Right cardiac atrium (tissue), 5 donors: ENCODE data around the gene GFM1. TPM values are rescaled to one million over a fixed set of nuclear protein-coding genes. Genes with fewer than 3 reads are reported as not detected.

Source experiments
- ATAC-seq, 2 donors: fragments of 200-7000 bp; cut with Tn5 transposase; one replicate each; pipeline versions ENCODE4 v1.8.0 to v1.9.1; 2020; ENCODE audit warnings: moderate library complexity in 2 of 2, mild to moderate bottlenecking in 1 of 2
- DNase-seq, 3 donors: peaks; one replicate each; pipeline ENCODE4 v3.0.0-alpha.2; 2020
- H3K27ac ChIP-seq: one replicate; pipeline ENCODE4 v1.5.1; 2013; ENCODE audit warnings: mild to moderate bottlenecking, low read length, control low read depth, moderate library complexity
- H3K27me3 ChIP-seq: one replicate; pipeline ENCODE4 v1.6.1; 2013; ENCODE audit not compliant: control insufficient read depth, insufficient read depth
- H3K4me1 ChIP-seq: one replicate; pipeline ENCODE4 v1.6.1; 2013; ENCODE audit warnings: low read length; ENCODE audit not compliant: control insufficient read depth, insufficient read depth
- H3K4me3 ChIP-seq: one replicate; pipeline ENCODE4 v1.5.1; 2013; ENCODE audit warnings: low read length, control low read depth
- H3K9me3 ChIP-seq: one replicate; pipeline ENCODE4 v1.6.1; 2013; ENCODE audit warnings: low read length; ENCODE audit not compliant: control insufficient read depth
- WGBS: extraction: QIAGEN DNeasy Blood & Tissue Kit; methylation state at CpG from one replicate; pipeline ENCODE4 v1.1.7; 2013; 5-methylcytosine and 5-hydroxymethylcytosine counted together
- intact Hi-C, 4 donors: fragments of 100-400 bp; cut with DNase I; formaldehyde crosslinking; loops; one replicate each; pipeline versions ENCODE4 v1.11.0 to v1.14.0; 2022 to 2023
- polyA plus RNA-seq: library from polyadenylated mRNA; stranded (reverse); fragments of 200-250 nt; gene quantifications from one replicate; pipeline ENCODE4 v1.2.3, GENCODE V29; 2013
- total RNA-seq, 4 donors: library from RNA; stranded (reverse); fragmentation: NEBNext Ultra II Directional; extraction: Animal tissue kit (Norgen Biotek cat#: 25700); gene quantifications; one replicate each; pipeline ENCODE4 v1.2.1, GENCODE V29; 2021
- donor health status: healthy with polysubstance abuse.
- donor health status: DM: no; HTN: yes; CAD: no.
- donor health status: DM: no; HTN: no; CAD: no.
- donor health status: DM: no; HTN: yes; CAD: no; lungs with severe emphysema.
- donor health status: DM: yes; HTN: yes; CAD: no.

The GFM1 gene
- total and polyA plus RNA-seq, 5 donors = 25.2 to 51.0 (median 46.2) TPM

GRCh38 chr3:158725348-158726011, 81.2 kb downstream of the GFM1 start:
- DNase-seq (peak; percentile 61 to 73 (median 70)), ATAC-seq (peak; percentile 81 to 85)
- Histone ChIP-seq H3K4me1 (peaks cover 10% of the 10 kb centered on the region), H3K4me3 (no peak overlapping the region), H3K9me3 (no peaks in the 10 kb centered on the region), H3K27ac (peak overlapping the region; percentile 87), H3K27me3 (no peaks in the 10 kb centered on the region)
- WGBS = 25% methylated on average over 9 of the region's 9 CpGs
- intact Hi-C loops = loop anchor here in 3 of 4 donors (2.0 to 5.0 kb wide), 2 partner anchors 65 to 67 kb away; no protein-coding TSS in a partner anchor

- no peak overlapping the region for H3K4me3 ChIP-seq
- ATAC-seq (peak in 1 of 2 donors; percentile 7), DNase-seq (no peak)
- 33% methylated on average over 10 of the region's 10 CpGs for WGBS
- peaks cover 14% of the 10 kb centered on the region for H3K4me1 ChIP-seq
- intact Hi-C loops = loop anchor here in 3 of 4 donors (2.0 to 5.0 kb wide), 2 partner anchors 63 to 65 kb away; no protein-coding TSS in a partner anchor
- H3K27me3 ChIP-seq = no peaks in the 10 kb centered on the region
- H3K9me3 ChIP-seq = no peaks in the 10 kb centered on the region
- peak overlapping the region; percentile 22 for H3K27ac ChIP-seq
Measured at GRCh38 chr3:158727206-158728060, 83.1 kb downstream of the GFM1 start.

GRCh38 chr3:158728061-158728377, 83.7 kb downstream of the GFM1 start:
- no peak overlapping the region for H3K27ac ChIP-seq
- intact Hi-C loops = loop anchor here in 1 of 4 donors (5.0 kb wide), 1 partner anchor 64 kb away; no protein-coding TSS in a partner anchor
- H3K27me3 ChIP-seq = no peaks in the 10 kb centered on the region
- no peak overlapping the region for H3K4me3 ChIP-seq
- peaks cover 12% of the 10 kb centered on the region for H3K4me1 ChIP-seq
- no peaks in the 10 kb centered on the region for H3K9me3 ChIP-seq
- WGBS = 49% methylated on average over 4 of the region's 4 CpGs
- ATAC-seq = no peak
- no peak for DNase-seq

- ATAC-seq (no peak), DNase-seq (no peak)
- peaks cover 11% of the 10 kb centered on the region for H3K4me1 ChIP-seq
- no peak overlapping the region for H3K4me3 ChIP-seq
- H3K9me3 ChIP-seq = no peaks in the 10 kb centered on the region
- no peak overlapping the region for H3K27ac ChIP-seq
- no peaks in the 10 kb centered on the region for H3K27me3 ChIP-seq
- intact Hi-C loops = loop anchor here in 1 of 4 donors (5.0 kb wide), 1 partner anchor 63 kb away; no protein-coding TSS in a partner anchor
Measured at GRCh38 chr3:158728851-158729250, 84.5 kb downstream of the GFM1 start.

GRCh38 chr3:158731486-158731885, 87.2 kb downstream of the GFM1 start:
- WGBS = 54% methylated on average over 14 of the region's 14 CpGs
- no peaks in the 10 kb centered on the region for H3K27me3 ChIP-seq
- peak overlapping the region; percentile 63 for H3K4me3 ChIP-seq
- intact Hi-C loops = loop anchor here in 1 of 4 donors (5.0 kb wide), 1 partner anchor 36 kb away; no protein-coding TSS in a partner anchor
- H3K4me1 ChIP-seq = peaks cover 3% of the 10 kb centered on the region
- H3K27ac ChIP-seq = peak overlapping the region; percentile 14
- ATAC-seq = no peak
- DNase-seq = no peak
- H3K9me3 ChIP-seq = no peaks in the 10 kb centered on the region

GRCh38 chr3:158731938-158732855, 87.9 kb downstream of the GFM1 start, which contains the start of gene RARRES1:
RARRES1 (minus strand) TSS chr3:158732457; CDS start chr3:158732415, 42 bp downstream.
- no peaks in the 10 kb centered on the region for H3K27me3 ChIP-seq
- peak; percentile 76 to 92 (median 89) for DNase-seq
- peaks cover 3% of the 10 kb centered on the region for H3K4me1 ChIP-seq
- intact Hi-C loops = loop anchor here in 1 of 4 donors (5.0 kb wide), 1 partner anchor 35 kb away; no protein-coding TSS in a partner anchor
- 3% methylated on average over 101 of the region's 101 CpGs for WGBS
- ATAC-seq = peak; percentile 74 to 77
- H3K4me3 ChIP-seq = peak within 1 kb of the TSS; percentile 63
- H3K27ac ChIP-seq = peak within 1 kb of the TSS; percentile 14
- H3K9me3 ChIP-seq = no peaks in the 10 kb centered on the region

GRCh38 chr3:158732856-158733200, 88.5 kb downstream of the GFM1 start:
- no peak for DNase-seq
- Histone ChIP-seq H3K4me1 (peaks cover 3% of the 10 kb centered on the region), H3K27ac (no peak overlapping the region), H3K27me3 (no peaks in the 10 kb centered on the region), H3K4me3 (no peak overlapping the region), H3K9me3 (no peaks in the 10 kb centered on the region)
- intact Hi-C loops = loop anchor here in 1 of 4 donors (5.0 kb wide), 1 partner anchor 34 kb away; no protein-coding TSS in a partner anchor
- 61% methylated on average over 15 of the region's 15 CpGs for WGBS
- no peak for ATAC-seq

GRCh38 chr3:158733656-158734055, 89.3 kb downstream of the GFM1 start:
- WGBS = 82% methylated on average over 3 of the region's 3 CpGs
- H3K4me3 ChIP-seq = no peak overlapping the region
- peak in 1 of 3 donors; percentile 30 for DNase-seq
- H3K4me1 ChIP-seq = peaks cover 3% of the 10 kb centered on the region
- intact Hi-C loops = loop anchor here in 1 of 4 donors (5.0 kb wide), 1 partner anchor 34 kb away; no protein-coding TSS in a partner anchor
- H3K9me3 ChIP-seq = no peaks in the 10 kb centered on the region
- H3K27ac ChIP-seq = no peak overlapping the region
- ATAC-seq = no peak
- H3K27me3 ChIP-seq = no peaks in the 10 kb centered on the region

GRCh38 chr3:158735296-158736033, 91.1 kb downstream of the GFM1 start:
- H3K9me3 ChIP-seq = no peaks in the 10 kb centered on the region
- intact Hi-C loops = no loop called here
- peaks cover 3% of the 10 kb centered on the region for H3K4me1 ChIP-seq
- DNase-seq = no peak
- H3K27ac ChIP-seq = no peak overlapping the region
- ATAC-seq = no peak
- WGBS = 79% methylated on average over 7 of the region's 7 CpGs
- no peak overlapping the region for H3K4me3 ChIP-seq
- no peaks in the 10 kb centered on the region for H3K27me3 ChIP-seq

GRCh38 chr3:158737410-158737809, 93.1 kb downstream of the GFM1 start:
- Histone ChIP-seq H3K4me3 (no peak overlapping the region), H3K9me3 (no peaks in the 10 kb centered on the region), H3K27ac (no peak overlapping the region), H3K4me1 (no peaks in the 10 kb centered on the region), H3K27me3 (no peaks in the 10 kb centered on the region)
- DNase-seq (no peak), ATAC-seq (no peak)
- intact Hi-C loops = no loop called here
- WGBS = 96% methylated on average over 2 of the region's 2 CpGs
